HG03139 (cell line): ENCODE measurements around the gene CPM.
"Not testable (repeated sequence)": the region's sequence is repeated elsewhere in the genome, so short reads cannot be mapped to it uniquely, and the experiment has no call there.

Experiments
- ATAC-seq: cut with Tn5 transposase; IDR thresholded peaks from one replicate; pipeline ENCODE4 v1.9.1; 2021; ENCODE audit not compliant: unreplicated experiment

CPM gene

DNA sequence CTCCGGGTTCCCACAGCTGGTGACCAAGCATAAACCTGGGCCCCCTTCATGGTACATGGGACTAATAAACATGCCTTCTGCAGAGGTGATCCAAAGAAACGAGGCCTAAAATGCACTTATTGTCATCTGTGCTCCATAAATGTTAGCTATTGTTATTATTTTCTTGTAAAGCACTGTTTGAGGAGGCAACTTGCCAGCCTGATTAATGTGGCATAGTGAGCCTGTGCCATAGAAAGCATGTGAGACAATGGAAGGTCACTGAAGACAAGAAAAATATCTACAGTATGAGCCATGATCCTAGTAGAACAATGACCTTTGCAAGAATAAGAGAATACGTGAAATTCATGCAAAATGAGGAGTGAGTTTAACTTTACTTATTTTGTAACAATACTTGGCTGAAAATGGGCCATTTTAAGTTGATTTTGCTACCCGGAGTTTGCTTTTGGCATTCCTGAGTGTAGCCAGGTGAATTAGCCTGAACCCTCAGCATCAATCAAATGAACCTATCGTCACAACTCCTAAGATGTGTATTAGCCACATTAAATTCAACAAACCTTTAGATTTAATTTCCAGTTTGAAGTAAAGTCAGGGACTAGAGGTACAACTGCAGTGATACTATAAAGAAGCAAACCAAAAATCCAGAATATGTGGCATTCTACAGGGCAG is 52.2 kb downstream of the CPM start:
- ATAC-seq: no peak

DNA sequence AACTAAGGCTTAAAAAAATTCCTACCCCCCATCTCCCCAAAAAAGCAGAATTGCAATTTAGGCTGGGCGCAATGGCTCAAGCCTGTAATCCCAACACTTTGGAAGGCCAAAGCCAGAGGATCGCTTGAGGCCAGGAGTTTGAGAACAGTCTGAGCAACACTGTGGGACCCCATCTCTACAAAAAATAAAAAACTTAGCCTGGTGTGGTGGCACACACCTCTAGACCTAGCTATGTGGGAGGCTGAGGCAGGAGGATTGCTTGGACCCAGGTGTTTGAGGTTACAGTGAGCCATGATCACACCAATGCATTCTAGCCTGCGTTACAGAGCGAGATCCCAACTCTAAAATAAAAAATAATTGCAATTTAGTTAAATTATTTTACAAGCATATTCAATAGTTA is 54.1 kb downstream of the CPM start:
- no peak for ATAC-seq

- no peak for ATAC-seq
These were observed 54.7 kb downstream of the CPM start for GRCh38 chr12:68878283-68878682.

- no peak for ATAC-seq
These were observed 55.4 kb downstream of the CPM start for GRCh38 chr12:68877583-68877982.

DNA sequence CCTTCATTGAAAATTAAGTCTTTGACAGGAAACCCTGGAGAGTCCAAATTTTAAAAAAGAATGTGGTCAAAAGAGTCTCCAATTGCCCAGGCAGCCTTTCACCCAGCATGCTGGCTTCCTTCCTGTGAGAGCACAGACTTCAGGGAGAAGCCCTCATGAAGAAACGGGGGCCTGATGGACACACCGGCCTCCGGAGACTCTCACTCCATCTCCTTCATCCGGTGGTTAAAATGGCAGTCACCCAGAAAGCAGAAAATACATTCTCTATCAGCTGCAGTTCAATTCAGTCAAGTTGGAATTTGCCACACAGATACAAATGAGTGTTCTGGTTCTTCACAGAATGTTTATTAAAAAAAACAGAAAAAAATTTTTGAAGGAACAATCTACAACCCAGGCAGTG is 56.5 kb downstream of the CPM start:
- no peak for ATAC-seq

DNA sequence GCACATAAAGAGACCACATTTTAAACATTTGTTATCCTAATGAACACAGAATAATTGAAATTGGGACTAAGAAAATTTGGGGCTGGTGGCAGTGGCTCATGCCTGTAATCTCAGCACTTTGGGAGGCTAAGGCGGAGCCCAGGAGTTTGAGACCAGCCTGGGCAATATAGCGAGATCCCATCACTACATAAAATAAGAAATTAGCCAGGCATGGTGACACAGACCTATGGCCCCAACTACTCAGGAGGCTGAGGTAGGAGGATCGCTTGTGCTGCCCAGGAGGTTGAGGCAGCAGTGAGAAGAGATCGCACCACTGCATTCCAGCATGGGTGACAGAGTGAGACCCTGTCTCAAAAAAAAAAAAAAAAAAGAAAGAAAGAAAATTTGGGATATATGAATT is 59.7 kb downstream of the CPM start:
- no peak for ATAC-seq

GRCh38 chr12:68871921-68872320 is 61.0 kb downstream of the CPM start:
- ATAC-seq: no peak

DNA sequence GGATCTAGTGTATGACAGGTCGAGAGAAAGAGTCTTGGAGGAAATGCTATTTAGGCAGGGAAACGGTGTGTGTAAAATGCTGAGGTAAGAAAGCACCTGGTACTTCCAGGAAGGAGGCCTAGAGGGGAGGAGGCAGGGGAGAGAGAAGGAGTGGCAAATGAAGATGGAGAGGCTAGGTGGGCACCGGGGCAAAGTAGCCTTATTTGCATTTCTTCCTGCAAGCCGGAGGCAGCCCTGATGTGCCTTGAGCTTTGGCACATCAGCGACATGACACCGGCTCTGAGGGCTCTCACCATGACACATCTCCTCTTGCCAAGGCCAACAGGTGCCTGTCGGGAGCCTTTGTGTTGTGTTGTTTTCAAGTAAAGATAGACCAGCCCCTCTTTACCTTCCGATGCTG is 61.6 kb downstream of the CPM start:
- ATAC-seq: no peak

- no peak for ATAC-seq
These were observed 62.5 kb downstream of the CPM start for GRCh38 chr12:68870443-68870842.

GRCh38 chr12:68870011-68870410 is 63.0 kb downstream of the CPM start:
- ATAC-seq: no peak

- ATAC-seq: no peak
These were observed 64.8 kb downstream of the CPM start for GRCh38 chr12:68868043-68868790.

GRCh38 chr12:68867606-68868005 is 65.4 kb downstream of the CPM start:
- ATAC-seq: no peak

DNA sequence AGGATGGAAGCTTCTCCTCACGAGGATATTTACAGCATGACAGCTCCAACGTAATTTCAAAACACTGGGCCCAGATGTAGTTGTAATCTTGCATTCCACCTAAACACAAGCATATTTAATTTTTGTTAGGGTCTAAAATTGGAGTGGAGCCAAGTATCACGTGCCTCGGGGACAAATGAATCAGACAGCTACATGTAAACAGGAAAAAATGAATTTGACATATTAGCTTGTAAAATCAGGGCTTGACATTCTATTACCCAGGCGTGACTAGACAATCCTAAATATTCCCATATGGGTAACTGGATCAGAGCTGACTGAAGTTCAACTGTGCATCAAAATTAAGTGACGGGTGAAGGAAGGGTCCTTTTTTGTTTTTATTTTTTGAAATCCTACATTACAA is 66.0 kb downstream of the CPM start:
- no peak for ATAC-seq

DNA sequence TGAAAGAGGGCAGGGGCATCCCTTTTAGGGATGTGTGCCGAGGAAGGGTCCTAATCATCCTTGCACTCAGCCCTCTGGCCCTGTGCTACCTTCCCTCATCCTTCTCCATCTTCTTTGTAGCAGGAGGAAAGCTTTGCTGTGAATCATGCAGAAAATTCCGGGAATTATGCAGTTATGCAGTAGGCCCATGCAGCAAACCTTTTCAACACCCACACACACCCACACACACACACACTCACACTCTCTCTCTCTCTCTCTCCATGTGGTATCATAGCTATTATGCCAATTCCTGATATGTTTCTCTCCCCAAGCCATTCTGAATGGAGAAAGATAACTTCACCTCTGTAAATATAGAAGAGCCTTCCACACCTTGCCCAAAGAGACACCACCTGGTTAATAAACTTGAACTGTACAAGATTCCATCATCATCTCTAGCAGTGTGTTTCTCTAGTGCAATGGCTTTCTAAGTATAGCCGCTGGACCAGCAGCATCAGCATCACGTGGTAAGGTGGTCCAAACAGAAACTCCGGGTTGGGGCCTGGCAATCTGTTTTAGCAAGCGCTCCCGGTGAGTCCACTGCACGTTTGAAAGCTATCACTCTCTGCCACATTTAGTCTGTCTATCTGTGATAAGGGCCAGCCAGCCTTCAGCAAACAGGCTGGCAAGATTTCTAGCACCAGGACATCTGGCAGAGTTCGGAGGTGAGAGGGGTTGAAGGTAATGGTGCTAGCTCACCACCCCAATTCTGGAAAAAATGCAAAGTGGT is 67.4 kb downstream of the CPM start:
- no peak for ATAC-seq

GRCh38 chr12:68864604-68865003 is 68.4 kb downstream of the CPM start:
- no peak for ATAC-seq

GRCh38 chr12:68863886-68864454 is 69.0 kb downstream of the CPM start:
- ATAC-seq: not testable (repeated sequence)

DNA sequence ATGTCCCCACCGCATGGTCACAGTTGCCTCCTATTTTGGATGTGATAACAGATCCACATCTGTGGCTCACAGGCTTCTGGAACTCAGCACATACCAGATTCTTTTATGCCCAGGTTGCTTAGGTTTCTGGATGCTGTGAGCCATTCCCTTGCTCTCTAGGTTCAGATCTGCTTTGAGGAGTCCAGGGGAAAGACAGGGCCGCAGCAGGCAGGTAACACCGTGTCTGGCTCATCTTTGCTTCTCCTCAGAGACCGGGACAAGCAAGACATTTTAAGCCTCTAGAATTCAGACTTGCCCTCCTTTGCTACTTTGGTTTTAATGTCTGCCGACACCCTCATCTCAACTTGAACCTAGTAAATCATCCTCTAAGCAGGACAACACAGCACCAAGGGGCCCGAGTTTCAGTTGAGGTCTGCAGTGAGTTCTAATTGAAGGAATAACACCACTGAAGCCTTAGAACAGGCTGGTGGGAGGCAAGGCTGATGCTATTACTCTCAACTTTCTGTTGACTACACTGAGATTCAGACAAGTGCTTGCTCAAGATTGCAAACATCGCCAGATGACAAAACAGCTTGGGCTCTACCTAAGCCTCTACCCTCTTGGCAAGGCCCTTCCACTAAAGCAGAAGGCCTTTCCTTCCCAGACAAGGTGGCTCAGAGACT is 69.7 kb downstream of the CPM start:
- ATAC-seq: no peak

GRCh38 chr12:68861890-68862289 is 71.1 kb downstream of the CPM start:
- no peak for ATAC-seq

DNA sequence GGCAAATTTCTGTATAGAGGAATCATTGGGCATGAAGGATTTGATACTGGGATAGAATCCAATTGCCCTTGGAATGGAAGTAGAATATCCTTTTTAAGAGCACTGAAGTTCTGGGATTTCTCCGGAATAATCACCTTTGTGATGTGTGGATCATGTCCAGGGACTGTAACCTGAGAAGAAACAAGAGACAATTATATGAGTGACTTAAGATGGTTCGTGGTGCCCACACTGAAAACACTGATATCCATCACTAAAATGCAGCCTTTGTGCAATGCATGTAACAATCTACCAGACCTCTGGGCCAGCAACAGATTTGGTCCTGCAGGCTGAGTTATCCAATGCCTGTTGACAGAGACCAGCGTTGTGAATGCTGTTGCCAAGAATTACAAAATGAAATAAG is 76.5 kb downstream of the CPM start:
- ATAC-seq: no peak

DNA sequence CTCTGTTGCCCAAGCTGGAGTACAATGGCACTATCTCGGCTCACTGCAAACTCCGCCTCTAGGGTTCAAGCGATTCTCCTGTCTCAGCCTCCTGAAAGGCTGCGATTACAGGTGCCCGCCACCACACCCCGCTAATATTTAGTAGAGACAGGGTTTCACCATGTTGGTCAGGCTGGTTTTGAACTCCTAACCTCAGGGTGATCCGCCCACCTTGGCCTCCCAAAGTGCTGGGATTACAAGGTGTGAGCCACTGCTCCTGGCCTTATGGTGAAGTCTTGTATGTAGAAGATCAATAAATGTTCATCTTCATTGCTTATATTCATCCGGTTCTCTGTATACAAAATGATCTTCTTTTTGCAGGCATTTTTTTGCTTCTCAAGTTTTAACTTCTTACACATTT is 77.2 kb downstream of the CPM start:
- no peak for ATAC-seq

- ATAC-seq: no peak
These were observed 77.9 kb downstream of the CPM start for GRCh38 chr12:68855111-68855510.
